WERI-Rb-1 (cell line): Measurements from ENCODE around the gene ZBTB20.

Source experiments
- DNase-seq: peaks from one replicate; pipeline ENCODE4 v3.0.0-alpha.2; 2020
- H3K27ac ChIP-seq: fragments of 250-450 bp; sonication (Bioruptor Pico); 2 replicates; pipeline ENCODE4 v1.5.1; 2020; ENCODE audit warnings: mild to moderate bottlenecking, moderate library complexity
- H3K27me3 ChIP-seq: fragments of 250-450 bp; sonication (Bioruptor Pico); 2 replicates; pipeline ENCODE4 v1.5.1; 2021; ENCODE audit warnings: mild to moderate bottlenecking, low read depth, moderate library complexity; ENCODE audit not compliant: insufficient read depth, severe bottlenecking
- H3K36me3 ChIP-seq: fragments of 250-450 bp; sonication (Bioruptor Pico); 2 replicates; pipeline ENCODE4 v1.5.1; 2020; ENCODE audit warnings: mild to moderate bottlenecking, moderate library complexity
- H3K4me3 ChIP-seq: 2 replicates; pipeline ENCODE4 v1.5.1; 2011; ENCODE audit warnings: low read depth, mild to moderate bottlenecking, control low read depth, low read length
- H3K9me3 ChIP-seq: fragments of 250-450 bp; sonication (Bioruptor Pico); 2 replicates; pipeline ENCODE4 v1.5.1; 2021; ENCODE audit warnings: mild to moderate bottlenecking, moderate library complexity; ENCODE audit not compliant: severe bottlenecking
- CTCF ChIP-seq: IDR thresholded peaks from 2 replicates; pipeline ENCODE4 v1.5.1; 2011; ENCODE audit warnings: low read depth, mild to moderate bottlenecking, control low read depth, inconsistent platforms, low read length

The ZBTB20 gene

GRCh38 chr3:114411811-114412803, 735.0 kb downstream of the ZBTB20 start:
- no peak overlapping the region for H3K27ac ChIP-seq

GRCh38 chr3:114411190-114411668, 735.9 kb downstream of the ZBTB20 start:
- DNase-seq = no peak
- Histone ChIP-seq H3K27me3 (peaks cover 12% of the 10 kb centered on the region), H3K36me3 (no peaks in the 10 kb centered on the region), H3K27ac (no peak overlapping the region), H3K9me3 (no peaks in the 10 kb centered on the region), H3K4me3 (no peak overlapping the region)
- no peak for TF ChIP-seq CTCF

More at GRCh38 chr3:114411811-114412803, 735.0 kb downstream of the ZBTB20 start:
- H3K9me3 ChIP-seq = no peaks in the 10 kb centered on the region
- peaks cover 11% of the 10 kb centered on the region for H3K27me3 ChIP-seq
- no peak for TF ChIP-seq CTCF
- no peak for DNase-seq
- H3K4me3 ChIP-seq = no peak overlapping the region
- no peaks in the 10 kb centered on the region for H3K36me3 ChIP-seq

- Histone ChIP-seq H3K27ac (no peak overlapping the region), H3K4me3 (no peak overlapping the region), H3K27me3 (peaks cover 13% of the 10 kb centered on the region), H3K36me3 (no peaks in the 10 kb centered on the region), H3K9me3 (no peaks in the 10 kb centered on the region)
- no peak for DNase-seq
- no peak for TF ChIP-seq CTCF
These were observed 738.1 kb downstream of the ZBTB20 start for GRCh38 chr3:114408736-114409670.

- TF ChIP-seq CTCF = no peak
- Histone ChIP-seq H3K27ac (no peak overlapping the region), H3K9me3 (no peaks in the 10 kb centered on the region), H3K27me3 (peaks cover 16% of the 10 kb centered on the region), H3K4me3 (no peak overlapping the region), H3K36me3 (no peaks in the 10 kb centered on the region)
- no peak for DNase-seq
These were observed 740.2 kb downstream of the ZBTB20 start for GRCh38 chr3:114406922-114407321.

- H3K4me3 ChIP-seq = no peak overlapping the region
- H3K36me3 ChIP-seq = no peaks in the 10 kb centered on the region
- peaks cover 18% of the 10 kb centered on the region for H3K27me3 ChIP-seq
- H3K9me3 ChIP-seq = no peaks in the 10 kb centered on the region
- H3K27ac ChIP-seq = no peak overlapping the region
- no peak for DNase-seq
- no peak for TF ChIP-seq CTCF
These were observed 740.8 kb downstream of the ZBTB20 start for GRCh38 chr3:114406286-114406685.
